Ammon's horn (tissue), 1 donor: ENCODE measurements around the gene ADCY5.
A peak's percentile ranks its signal among the peaks of the same experiment; 100 is the strongest.

Source experiments
- DNase-seq: peaks from one replicate; pipeline ENCODE4 v3.0.0-alpha.2; 2016; ENCODE audit warnings: low spot score

ADCY5 gene

GRCh38 chr3:123406598-123406997 is 42.3 kb downstream of the ADCY5 start:
- DNase-seq = peak; percentile 67

- no peak for DNase-seq
Measured at GRCh38 chr3:123405936-123406510, 42.9 kb downstream of the ADCY5 start.

- DNase-seq = no peak
Measured at GRCh38 chr3:123405021-123405420, 43.9 kb downstream of the ADCY5 start.

DNA sequence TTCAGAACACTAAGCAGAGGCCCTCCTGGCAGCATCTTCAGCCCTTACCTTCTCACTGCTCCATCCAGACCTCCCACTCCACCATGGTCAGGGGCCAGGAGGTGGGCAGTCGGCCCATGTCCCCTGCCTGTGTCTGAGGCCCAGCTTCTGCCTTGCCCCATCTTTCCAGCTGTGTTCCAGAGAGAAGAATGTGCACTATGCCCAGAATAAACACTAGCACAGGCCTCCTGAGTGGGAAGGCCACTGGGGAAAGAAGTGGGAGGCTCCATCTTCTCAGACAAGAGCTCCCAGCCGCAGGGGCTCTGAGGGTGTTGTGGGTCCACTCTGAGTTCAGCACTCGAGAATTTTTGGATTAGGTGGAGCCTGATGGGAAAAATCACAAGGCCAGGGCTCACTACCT is 44.5 kb downstream of the ADCY5 start:
- DNase-seq = no peak

DNA sequence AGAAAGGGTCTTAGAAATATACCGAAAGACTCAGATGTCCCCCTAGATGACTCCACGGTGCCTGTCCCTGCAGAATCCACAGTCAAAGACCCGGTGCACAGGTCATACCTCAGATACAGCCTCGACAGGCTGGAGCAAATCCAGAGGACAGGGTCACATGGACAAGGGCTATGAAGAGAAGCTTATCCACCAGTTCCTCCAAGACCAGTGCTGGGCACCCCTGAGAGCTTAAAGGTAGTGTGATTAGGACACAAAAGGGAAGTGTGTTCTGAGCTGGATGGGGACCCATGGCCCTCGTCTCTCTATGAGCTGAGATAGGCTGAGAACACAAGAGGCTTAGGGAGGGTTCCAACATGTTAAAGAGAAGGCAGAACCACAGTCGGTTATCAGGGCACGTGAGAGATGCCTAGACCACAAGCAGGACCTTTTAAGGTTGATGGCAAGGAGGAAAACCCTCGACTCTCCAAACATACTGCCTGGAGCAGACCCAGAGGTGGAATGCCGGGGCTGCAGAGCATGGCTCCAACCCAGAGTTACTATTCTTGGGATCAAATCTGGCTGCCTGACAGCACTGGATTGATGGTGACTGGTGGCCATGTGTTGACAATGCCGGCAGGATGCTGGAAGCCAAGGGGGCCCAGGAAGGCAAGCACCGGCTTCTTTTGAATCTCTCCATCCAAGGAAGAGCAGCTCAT is 46.9 kb downstream of the ADCY5 start:
- no peak for DNase-seq

- DNase-seq = no peak
Measured at GRCh38 chr3:123400169-123400568, 48.7 kb downstream of the ADCY5 start.

GRCh38 chr3:123399653-123400052 is 49.2 kb downstream of the ADCY5 start:
- DNase-seq = no peak

DNA sequence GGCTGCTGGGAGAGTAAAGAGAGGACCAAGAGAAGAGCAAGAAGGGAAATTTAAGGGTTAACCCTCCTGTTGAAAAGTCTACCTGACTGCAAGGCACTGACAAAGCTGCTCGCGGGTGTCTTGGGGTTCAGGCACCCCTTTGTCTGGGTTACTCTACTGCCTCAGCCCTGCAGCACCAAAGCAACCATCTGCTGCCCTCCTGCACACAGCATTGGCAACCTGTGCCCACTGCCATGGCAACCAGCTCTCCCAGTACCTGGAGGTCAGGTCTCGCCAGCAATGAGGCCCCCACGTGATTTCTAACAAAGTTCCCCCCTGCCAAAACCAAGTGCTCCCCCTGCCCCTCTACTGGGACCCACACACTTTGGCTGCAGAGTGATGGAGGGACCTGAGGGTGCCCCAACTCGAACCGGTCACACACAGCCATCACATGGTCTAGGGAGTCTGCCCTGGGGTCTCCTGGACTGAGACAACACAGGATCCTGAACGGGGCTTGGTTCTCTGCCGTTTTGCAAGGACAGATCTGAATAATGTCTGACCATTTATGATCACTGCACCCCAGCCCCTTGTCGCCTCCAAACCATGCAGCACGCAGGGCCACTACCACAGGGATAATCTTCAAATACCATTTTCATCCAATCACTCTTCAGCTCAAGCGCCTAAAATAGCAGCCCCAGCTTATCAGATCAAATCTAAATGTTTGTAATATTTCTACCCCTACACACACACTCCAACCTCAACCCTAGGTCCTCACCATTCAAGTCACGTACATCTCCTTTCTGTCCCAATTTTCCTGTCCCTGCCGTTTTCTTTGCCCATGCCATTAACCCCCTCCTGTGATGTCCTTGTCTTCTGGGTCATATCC is 50.7 kb downstream of the ADCY5 start:
- DNase-seq = no peak

GRCh38 chr3:123397050-123397590 is 51.8 kb downstream of the ADCY5 start:
- no peak for DNase-seq

DNA sequence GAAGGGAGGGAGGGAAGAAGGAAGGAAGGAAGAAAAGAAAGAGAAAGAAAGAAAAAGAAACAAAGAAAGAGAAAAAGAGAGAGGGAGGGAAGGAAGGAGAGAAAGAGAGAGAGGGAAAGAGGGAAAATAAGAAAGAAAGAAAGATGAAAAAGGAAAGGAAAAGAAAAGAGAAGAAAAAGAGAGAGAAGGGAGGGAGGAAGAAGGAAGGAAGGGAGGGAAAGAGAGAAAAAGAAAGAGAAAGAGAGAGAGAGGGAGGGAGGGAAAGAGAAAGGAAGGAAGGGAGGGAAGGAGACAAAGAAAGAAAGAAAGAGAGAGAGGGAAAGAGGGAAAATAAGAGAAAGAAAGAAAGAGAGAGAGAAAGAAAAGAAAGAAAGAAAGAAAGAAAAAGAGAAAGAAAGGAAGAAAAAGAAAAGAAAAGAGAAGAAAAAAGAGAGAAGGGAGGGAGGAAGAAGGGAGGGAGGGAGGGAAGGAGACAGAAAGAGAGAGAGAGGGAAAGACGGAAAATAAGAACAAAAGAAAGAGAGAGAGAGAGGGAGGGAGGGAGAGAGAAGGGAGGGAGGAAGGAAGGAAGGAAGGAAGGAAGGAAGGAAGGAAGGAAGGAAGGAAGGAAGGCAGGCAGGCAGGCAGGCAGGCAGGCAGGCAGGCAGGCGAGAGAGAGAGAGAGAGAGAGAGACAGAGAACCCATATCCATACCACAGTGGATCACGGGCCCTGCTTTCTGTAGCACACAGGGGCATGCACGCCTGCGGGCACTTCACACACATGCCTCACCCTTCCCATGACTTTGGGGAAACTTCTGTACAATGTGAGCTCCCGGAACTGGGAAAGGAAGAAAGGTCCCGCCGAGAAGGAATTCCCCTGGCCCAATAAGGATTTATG is 52.5 kb downstream of the ADCY5 start:
- DNase-seq = no peak

GRCh38 chr3:123395235-123395634 is 53.7 kb downstream of the ADCY5 start:
- no peak for DNase-seq

GRCh38 chr3:123394391-123395020 is 54.4 kb downstream of the ADCY5 start:
- DNase-seq = no peak

GRCh38 chr3:123392871-123393620 is 55.8 kb downstream of the ADCY5 start:
- no peak for DNase-seq

DNA sequence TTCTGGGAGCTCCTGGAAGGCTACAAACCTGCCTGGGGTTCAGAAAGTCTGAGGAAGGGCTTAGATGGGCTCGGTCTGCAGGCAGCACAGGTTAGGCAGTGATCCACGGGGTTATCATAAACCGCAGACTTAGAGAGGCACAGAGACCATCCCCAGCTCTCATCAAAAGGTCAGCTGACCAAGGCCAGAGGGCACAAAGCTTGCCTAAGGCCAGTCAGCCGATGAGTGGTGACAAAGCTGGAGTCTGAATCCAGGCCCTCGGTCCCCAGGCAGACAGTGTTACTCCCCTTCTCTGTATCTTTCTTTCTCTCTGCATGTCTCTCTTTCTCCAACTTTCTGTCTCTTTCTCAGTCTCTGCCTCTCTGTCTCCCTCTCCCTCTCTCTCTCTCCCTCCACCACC is 56.5 kb downstream of the ADCY5 start:
- no peak for DNase-seq

DNA sequence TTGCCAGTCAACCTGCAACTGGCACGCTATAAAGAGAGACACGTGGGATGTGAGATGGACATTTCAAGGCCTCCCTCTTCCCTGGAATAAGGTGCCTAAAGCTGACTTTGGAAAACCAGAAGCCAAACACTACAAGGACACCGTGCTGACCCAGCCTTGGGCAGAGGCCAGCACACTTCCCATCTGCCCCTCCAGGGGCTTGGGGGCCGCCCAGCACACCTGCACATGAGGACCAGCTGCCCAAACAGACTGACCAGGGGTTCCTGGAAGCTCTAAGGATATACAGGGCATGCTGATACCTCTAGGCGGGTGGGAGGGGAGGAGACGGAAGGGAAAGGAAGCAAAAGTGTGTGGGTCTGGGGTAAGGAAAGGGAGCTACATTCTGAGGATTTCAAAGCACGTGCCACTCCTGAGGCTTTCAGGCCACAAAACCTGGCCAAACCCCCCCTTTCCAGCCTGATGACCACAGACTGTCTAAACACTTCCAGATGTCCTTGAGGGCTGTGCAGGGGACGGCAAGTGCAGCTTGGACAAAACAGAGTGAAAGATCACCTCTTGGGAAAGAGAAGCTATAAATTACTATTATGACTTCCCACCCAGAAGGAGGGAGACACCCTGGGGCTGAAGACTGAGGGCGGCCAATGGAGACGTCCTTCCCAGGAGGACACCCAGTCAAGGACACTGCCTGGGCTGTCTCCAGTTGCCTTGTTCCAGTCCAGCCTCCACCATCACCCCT is 57.9 kb downstream of the ADCY5 start:
- no peak for DNase-seq

GRCh38 chr3:123389628-123389918 is 59.3 kb downstream of the ADCY5 start:
- DNase-seq = no peak

- DNase-seq = no peak
Measured at GRCh38 chr3:123388811-123389627, 59.9 kb downstream of the ADCY5 start.

DNA sequence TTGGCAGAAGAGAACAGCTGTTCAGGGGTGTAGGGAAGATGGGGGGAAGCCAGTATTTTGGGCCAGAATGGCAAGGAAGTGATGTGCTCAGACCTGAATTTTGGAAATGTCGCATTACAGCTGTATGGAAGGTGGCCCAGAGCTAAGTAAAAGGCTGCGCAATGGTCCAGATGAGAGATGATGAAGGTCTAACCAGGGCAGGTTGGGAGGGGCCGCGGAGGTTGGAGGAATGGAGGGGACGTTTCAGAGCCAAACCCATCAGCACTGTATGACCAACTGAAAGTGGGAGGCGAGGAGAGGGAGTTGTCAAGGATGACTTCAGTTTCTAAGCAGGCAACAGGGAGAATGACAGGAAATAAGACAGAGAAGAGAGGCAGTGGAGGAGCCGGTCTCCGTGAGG is 60.8 kb downstream of the ADCY5 start:
- no peak for DNase-seq

- no peak for DNase-seq
Measured at GRCh38 chr3:123387532-123387931, 61.4 kb downstream of the ADCY5 start.
